SK-N-SH treated with all-trans-retinoic acid at 6 μM for 48 hours (cell line): ENCODE results near the gene CAV1.

Experiments used
- ATAC-seq: fragments of 200-7000 bp; cut with Tn5 transposase; 3 replicates; pipeline ENCODE4 v1.9.1; 2020; ENCODE audit warnings: mild to moderate bottlenecking, moderate library complexity
- BACH2 ChIP-seq: fragments of 250-450 bp; sonication (Bioruptor Pico); IDR thresholded peaks from 2 replicates; pipeline ENCODE4 v1.9.0; 2021; ENCODE audit warnings: mild to moderate bottlenecking, borderline replicate concordance
- CSDC2 ChIP-seq: fragments of 250-450 bp; sonication (Bioruptor Pico); IDR thresholded peaks from 2 replicates; pipeline ENCODE4 v1.5.0; 2020; ENCODE audit warnings: mild to moderate bottlenecking, moderate library complexity
- ESRRG ChIP-seq: fragments of 250-450 bp; sonication (Bioruptor Pico); IDR thresholded peaks from 2 replicates; pipeline ENCODE4 v1.6.1; 2021; ENCODE audit warnings: mild to moderate bottlenecking
- GLIS3 ChIP-seq: fragments of 250-450 bp; sonication (Bioruptor Pico); IDR thresholded peaks from 2 replicates; pipeline ENCODE4 v1.5.0; 2020; ENCODE audit warnings: mild to moderate bottlenecking, moderate library complexity
- ISL1 ChIP-seq: fragments of 250-450 bp; sonication (Bioruptor Pico); IDR thresholded peaks from 2 replicates; pipeline ENCODE4 v2.1.2; 2022; ENCODE audit warnings: mild to moderate bottlenecking, moderate library complexity
- OSR1 ChIP-seq: fragments of 250-450 bp; sonication (Bioruptor Pico); IDR thresholded peaks from 2 replicates; pipeline ENCODE4 v1.8.0; 2022; ENCODE audit warnings: moderate library complexity, mild to moderate bottlenecking, inconsistent platforms
- PPARA ChIP-seq: fragments of 250-450 bp; sonication (Bioruptor Pico); IDR thresholded peaks from 2 replicates; pipeline ENCODE4 v1.5.0; 2020; ENCODE audit warnings: mild to moderate bottlenecking, borderline replicate concordance
- SNAI2 ChIP-seq: fragments of 250-450 bp; sonication (Bioruptor Pico); IDR thresholded peaks from 2 replicates; pipeline ENCODE4 v1.5.0; 2020; ENCODE audit warnings: mild to moderate bottlenecking, moderate library complexity
- TCF4 ChIP-seq: fragments of 250-450 bp; sonication (Bioruptor Pico); IDR thresholded peaks from 2 replicates; pipeline ENCODE4 v1.8.0; 2021; ENCODE audit warnings: mild to moderate bottlenecking, moderate library complexity, borderline replicate concordance
- TOX ChIP-seq: fragments of 250-450 bp; sonication (Bioruptor Pico); IDR thresholded peaks from 2 replicates; pipeline ENCODE4 v1.8.0; 2021; ENCODE audit warnings: mild to moderate bottlenecking, moderate library complexity, borderline replicate concordance
- ZFP3 ChIP-seq: fragments of 250-450 bp; sonication (Bioruptor Pico); IDR thresholded peaks from 2 replicates; pipeline ENCODE4 v1.5.0; 2020; ENCODE audit warnings: mild to moderate bottlenecking, moderate library complexity
- ZFP30 ChIP-seq: fragments of 450-650 bp; formaldehyde crosslinking; IDR thresholded peaks from 2 replicates; pipeline ENCODE4 v1.5.0; 2022; ENCODE audit warnings: mild to moderate bottlenecking, moderate library complexity
- ZNF70 ChIP-seq: fragments of 450-650 bp; formaldehyde crosslinking; IDR thresholded peaks from 2 replicates; pipeline ENCODE4 v1.5.0; 2020; ENCODE audit warnings: mild to moderate bottlenecking, moderate library complexity
- ZNF8 ChIP-seq: fragments of 450-650 bp; formaldehyde crosslinking; IDR thresholded peaks from 2 replicates; pipeline ENCODE4 v1.5.0; 2020; ENCODE audit warnings: mild to moderate bottlenecking, moderate library complexity
- TF ChIP-seq, protein P1 (sequence below): fragments of 250-450 bp; sonication (Bioruptor Pico); IDR thresholded peaks from 2 replicates; pipeline ENCODE4 v1.5.1; 2021; ENCODE audit warnings: mild to moderate bottlenecking, moderate library complexity
- TF ChIP-seq, protein P2 (sequence below): fragments of 250-450 bp; sonication (Bioruptor Pico); IDR thresholded peaks from 2 replicates; pipeline ENCODE4 v1.5.0; 2020; ENCODE audit warnings: mild to moderate bottlenecking, moderate library complexity
- TF ChIP-seq, protein P3 (sequence below): fragments of 250-450 bp; sonication (Bioruptor Pico); IDR thresholded peaks from 2 replicates; pipeline ENCODE4 v1.8.0; 2020; ENCODE audit warnings: mild to moderate bottlenecking, moderate library complexity, borderline replicate concordance
- TF ChIP-seq, protein P4 (sequence below): fragments of 250-450 bp; sonication (Bioruptor Pico); IDR thresholded peaks from 2 replicates; pipeline ENCODE4 v1.8.0; 2021; ENCODE audit warnings: low read depth, mild to moderate bottlenecking, moderate library complexity, borderline replicate concordance
- TF ChIP-seq, protein P5 (sequence below): fragments of 250-450 bp; sonication (Bioruptor Pico); IDR thresholded peaks from 2 replicates; pipeline ENCODE4 v1.5.1; 2020; ENCODE audit warnings: low read depth, mild to moderate bottlenecking, moderate library complexity

CAV1 gene

DNA sequence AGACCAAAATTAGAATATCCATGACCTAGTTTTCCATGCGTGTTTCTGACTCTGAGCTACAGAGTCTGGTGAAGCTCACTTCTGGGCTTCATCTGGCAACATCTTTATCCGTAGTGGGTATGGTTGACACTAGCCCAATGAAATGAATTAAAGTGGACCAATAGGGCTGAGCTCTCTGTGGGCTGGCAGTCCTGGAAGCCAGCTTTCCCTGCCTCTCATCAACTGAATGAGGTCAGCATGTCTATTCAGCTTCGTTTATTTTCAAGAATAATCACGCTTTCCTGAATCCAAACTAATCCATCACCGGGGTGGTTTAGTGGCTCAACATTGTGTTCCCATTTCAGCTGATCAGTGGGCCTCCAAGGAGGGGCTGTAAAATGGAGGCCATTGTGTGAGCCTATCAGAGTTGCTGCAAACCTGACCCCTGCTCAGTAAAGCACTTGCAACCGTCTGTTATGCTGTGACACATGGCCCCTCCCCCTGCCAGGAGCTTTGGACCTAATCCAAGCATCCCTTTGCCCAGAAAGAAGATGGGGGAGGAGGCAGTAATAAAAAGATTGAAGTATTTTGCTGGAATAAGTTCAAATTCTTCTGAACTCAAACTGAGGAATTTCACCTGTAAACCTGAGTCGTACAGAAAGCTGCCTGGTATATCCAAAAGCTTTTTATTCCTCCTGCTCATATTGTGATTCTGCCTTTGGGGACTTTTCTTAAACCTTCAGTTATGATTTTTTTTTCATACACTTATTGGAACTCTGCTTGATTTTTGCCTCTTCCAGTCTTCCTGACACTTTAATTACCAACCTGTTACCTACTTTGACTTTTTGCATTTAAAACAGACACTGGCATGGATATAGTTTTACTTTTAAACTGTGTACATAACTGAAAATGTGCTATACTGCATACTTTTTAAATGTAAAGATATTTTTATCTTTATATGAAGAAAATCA, 35.5 kb downstream of the CAV1 start:
- peak; percentile 67 for ATAC-seq
- no peak for TF ChIP-seq CSDC2 (CRISPR knock-in tag)
- TF ChIP-seq SNAI2 (CRISPR knock-in tag): no peak
- no peak for TF ChIP-seq OSR1 (CRISPR knock-in tag)
- TF ChIP-seq, protein P1, sequence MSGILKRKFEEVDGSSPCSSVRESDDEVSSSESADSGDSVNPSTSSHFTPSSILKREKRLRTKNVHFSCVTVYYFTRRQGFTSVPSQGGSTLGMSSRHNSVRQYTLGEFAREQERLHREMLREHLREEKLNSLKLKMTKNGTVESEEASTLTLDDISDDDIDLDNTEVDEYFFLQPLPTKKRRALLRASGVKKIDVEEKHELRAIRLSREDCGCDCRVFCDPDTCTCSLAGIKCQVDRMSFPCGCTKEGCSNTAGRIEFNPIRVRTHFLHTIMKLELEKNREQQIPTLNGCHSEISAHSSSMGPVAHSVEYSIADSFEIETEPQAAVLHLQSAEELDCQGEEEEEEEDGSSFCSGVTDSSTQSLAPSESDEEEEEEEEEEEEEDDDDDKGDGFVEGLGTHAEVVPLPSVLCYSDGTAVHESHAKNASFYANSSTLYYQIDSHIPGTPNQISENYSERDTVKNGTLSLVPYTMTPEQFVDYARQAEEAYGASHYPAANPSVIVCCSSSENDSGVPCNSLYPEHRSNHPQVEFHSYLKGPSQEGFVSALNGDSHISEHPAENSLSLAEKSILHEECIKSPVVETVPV (CRISPR knock-in tag): no peak
- TF ChIP-seq, protein P2, sequence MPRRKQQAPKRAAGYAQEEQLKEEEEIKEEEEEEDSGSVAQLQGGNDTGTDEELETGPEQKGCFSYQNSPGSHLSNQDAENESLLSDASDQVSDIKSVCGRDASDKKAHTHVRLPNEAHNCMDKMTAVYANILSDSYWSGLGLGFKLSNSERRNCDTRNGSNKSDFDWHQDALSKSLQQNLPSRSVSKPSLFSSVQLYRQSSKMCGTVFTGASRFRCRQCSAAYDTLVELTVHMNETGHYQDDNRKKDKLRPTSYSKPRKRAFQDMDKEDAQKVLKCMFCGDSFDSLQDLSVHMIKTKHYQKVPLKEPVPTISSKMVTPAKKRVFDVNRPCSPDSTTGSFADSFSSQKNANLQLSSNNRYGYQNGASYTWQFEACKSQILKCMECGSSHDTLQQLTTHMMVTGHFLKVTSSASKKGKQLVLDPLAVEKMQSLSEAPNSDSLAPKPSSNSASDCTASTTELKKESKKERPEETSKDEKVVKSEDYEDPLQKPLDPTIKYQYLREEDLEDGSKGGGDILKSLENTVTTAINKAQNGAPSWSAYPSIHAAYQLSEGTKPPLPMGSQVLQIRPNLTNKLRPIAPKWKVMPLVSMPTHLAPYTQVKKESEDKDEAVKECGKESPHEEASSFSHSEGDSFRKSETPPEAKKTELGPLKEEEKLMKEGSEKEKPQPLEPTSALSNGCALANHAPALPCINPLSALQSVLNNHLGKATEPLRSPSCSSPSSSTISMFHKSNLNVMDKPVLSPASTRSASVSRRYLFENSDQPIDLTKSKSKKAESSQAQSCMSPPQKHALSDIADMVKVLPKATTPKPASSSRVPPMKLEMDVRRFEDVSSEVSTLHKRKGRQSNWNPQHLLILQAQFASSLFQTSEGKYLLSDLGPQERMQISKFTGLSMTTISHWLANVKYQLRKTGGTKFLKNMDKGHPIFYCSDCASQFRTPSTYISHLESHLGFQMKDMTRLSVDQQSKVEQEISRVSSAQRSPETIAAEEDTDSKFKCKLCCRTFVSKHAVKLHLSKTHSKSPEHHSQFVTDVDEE (CRISPR knock-in tag): no peak
- TF ChIP-seq TOX (CRISPR knock-in tag): no peak
- no peak for TF ChIP-seq ZNF70 (CRISPR knock-in tag)
- no peak for TF ChIP-seq ESRRG (CRISPR knock-in tag)
- no peak for TF ChIP-seq GLIS3 (CRISPR knock-in tag)
- TF ChIP-seq PPARA (CRISPR knock-in tag): no peak
- TF ChIP-seq, all 23 proteins: peak for 0

DNA sequence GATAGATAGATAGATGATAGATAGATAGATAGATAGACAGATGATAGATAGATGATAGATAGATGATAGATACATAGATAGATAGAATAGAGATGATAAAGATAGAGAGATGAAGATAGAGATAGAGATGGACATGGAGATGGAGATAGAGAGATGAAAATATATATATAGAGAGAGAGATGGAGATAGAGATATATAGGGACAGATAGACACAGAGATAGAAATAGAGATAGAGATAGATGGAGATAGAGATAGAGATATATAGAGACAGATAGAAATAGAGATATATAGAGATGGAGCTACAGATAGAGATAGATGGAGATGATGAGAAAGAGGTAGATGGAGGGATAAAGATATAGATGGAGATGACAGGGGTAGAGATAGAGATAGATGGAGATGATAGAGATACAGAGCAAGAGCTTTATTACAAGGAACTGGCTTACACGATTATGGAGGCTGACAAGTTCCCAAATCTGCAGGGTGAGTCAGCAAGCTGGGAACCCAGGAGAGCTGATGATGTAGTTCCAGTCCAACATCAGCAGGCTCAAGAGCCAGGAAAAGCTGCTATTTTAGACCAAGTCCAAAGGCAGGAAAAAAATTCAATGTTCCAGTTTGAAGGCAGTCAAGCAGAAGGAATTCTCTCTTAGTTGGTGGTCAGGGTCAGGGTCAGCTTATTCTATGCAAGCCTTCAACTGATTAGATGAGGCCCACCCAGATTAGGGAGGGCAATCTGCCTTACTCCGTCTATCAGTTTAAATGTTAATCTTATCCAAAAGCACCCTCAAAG, 37.1 kb downstream of the CAV1 start:
- no peak for ATAC-seq
- no peak for TF ChIP-seq ZFP3 (CRISPR knock-in tag)
- TF ChIP-seq, protein P1 (CRISPR knock-in tag): no peak
- TF ChIP-seq, all 23 proteins: peak for 0

DNA sequence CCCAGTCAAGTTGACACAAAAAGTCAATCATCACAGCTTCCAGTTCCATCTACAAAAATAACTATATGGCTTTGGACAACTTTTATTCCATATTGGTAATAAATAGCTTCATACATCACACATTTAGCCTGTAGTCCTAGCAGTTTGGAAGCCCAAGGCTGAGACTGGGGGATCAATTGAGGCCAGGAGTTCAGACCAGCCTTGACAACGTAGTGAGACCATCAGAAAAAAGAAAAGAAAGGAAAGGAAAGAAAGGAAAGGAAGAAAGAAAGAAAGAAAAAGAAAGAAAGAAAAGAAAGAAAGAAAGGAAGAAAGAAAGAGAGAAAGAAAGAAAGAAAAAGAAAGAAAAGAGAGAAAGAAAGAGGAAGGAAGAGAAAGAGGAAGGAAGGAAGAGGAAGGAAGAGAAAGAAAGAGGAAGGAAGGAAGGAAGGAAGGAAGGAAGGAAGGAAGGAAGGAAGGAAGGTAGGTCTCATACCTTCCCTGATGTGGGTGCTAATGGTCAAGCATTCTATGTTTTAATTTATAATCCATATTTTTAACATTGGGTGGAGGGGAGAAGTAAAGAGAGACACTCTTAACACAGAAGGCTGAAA, 37.8 kb downstream of the CAV1 start:
- TF ChIP-seq CSDC2 (CRISPR knock-in tag) (no peak), ZNF8 (CRISPR knock-in tag) (no peak)
- TF ChIP-seq, protein P3, sequence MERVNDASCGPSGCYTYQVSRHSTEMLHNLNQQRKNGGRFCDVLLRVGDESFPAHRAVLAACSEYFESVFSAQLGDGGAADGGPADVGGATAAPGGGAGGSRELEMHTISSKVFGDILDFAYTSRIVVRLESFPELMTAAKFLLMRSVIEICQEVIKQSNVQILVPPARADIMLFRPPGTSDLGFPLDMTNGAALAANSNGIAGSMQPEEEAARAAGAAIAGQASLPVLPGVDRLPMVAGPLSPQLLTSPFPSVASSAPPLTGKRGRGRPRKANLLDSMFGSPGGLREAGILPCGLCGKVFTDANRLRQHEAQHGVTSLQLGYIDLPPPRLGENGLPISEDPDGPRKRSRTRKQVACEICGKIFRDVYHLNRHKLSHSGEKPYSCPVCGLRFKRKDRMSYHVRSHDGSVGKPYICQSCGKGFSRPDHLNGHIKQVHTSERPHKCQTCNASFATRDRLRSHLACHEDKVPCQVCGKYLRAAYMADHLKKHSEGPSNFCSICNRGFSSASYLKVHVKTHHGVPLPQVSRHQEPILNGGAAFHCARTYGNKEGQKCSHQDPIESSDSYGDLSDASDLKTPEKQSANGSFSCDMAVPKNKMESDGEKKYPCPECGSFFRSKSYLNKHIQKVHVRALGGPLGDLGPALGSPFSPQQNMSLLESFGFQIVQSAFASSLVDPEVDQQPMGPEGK: no peak
- ATAC-seq: no peak

DNA sequence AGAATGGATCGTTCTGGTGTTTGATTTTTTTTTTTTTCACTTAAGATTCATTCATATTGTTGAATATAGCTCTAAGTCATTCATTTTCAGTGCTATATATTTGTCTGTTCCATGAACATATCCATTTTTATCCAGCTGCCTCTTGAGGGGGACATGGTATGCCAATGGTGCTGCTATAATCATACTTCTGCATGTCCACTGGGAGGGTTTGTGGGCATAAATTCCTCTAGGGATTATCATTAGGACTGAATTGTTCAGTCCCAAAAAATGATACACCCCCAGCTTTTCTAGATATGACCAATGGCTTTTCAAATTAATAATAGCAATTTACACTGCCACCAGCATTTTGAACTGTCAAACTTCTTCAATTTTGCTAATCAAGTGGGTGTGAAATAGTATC, 41.1 kb downstream of the CAV1 start:
- peak; percentile 6; the same call in 1 of the 3 replicates for ATAC-seq
- TF ChIP-seq GLIS3 (CRISPR knock-in tag) (no peak), ISL1 (CRISPR knock-in tag) (no peak), TOX (CRISPR knock-in tag) (no peak), ZFP30 (CRISPR knock-in tag) (no peak), TCF4 (CRISPR knock-in tag) (no peak), PPARA (CRISPR knock-in tag) (no peak), OSR1 (CRISPR knock-in tag) (no peak), BACH2 (CRISPR knock-in tag) (no peak), ESRRG (CRISPR knock-in tag) (no peak), ZFP3 (CRISPR knock-in tag) (no peak), CSDC2 (CRISPR knock-in tag) (no peak)
- TF ChIP-seq, protein P4, sequence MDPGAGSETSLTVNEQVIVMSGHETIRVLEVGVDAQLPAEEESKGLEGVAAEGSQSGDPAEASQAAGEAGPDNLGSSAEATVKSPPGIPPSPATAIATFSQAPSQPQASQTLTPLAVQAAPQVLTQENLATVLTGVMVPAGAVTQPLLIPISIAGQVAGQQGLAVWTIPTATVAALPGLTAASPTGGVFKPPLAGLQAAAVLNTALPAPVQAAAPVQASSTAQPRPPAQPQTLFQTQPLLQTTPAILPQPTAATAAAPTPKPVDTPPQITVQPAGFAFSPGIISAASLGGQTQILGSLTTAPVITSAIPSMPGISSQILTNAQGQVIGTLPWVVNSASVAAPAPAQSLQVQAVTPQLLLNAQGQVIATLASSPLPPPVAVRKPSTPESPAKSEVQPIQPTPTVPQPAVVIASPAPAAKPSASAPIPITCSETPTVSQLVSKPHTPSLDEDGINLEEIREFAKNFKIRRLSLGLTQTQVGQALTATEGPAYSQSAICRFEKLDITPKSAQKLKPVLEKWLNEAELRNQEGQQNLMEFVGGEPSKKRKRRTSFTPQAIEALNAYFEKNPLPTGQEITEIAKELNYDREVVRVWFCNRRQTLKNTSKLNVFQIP (CRISPR knock-in tag): no peak
- TF ChIP-seq, protein P5, sequence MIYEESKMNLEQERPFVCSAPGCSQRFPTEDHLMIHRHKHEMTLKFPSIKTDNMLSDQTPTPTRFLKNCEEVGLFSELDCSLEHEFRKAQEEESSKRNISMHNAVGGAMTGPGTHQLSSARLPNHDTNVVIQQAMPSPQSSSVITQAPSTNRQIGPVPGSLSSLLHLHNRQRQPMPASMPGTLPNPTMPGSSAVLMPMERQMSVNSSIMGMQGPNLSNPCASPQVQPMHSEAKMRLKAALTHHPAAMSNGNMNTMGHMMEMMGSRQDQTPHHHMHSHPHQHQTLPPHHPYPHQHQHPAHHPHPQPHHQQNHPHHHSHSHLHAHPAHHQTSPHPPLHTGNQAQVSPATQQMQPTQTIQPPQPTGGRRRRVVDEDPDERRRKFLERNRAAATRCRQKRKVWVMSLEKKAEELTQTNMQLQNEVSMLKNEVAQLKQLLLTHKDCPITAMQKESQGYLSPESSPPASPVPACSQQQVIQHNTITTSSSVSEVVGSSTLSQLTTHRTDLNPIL (CRISPR knock-in tag): no peak
- TF ChIP-seq, protein P3: no peak
